Activated naive CD4-positive, alpha-beta T cell treated with anti-CD3 and anti-CD28 coated beads for 36 hours (primary cell): ENCODE results near the gene FAM20C. TPM values are rescaled to one million over a fixed set of nuclear protein-coding genes. Genes with fewer than 3 reads are reported as not detected.
"Not testable (repeated sequence)": the region's sequence is repeated elsewhere in the genome, so short reads cannot be mapped to it uniquely, and the experiment has no call there.

ENCODE experiments used
- CTCF ChIA-PET: fragments of 350-600 bp; sonication (Branson Sonifier 250); formaldehyde crosslinking; loops from one replicate; lab custom pipeline; 2021; ENCODE audit warnings: antibody characterized with exemption; lab: Charles Lee
- DNase-seq: peaks from one replicate; pipeline ENCODE4 v3.0.0-alpha.2; 2020
- H3K27ac Mint-ChIP-seq: one replicate; pipeline ENCODE4 v1.8.0; 2021; ENCODE audit warnings: mild to moderate bottlenecking, mixed read lengths
- H3K27me3 Mint-ChIP-seq: one replicate; pipeline ENCODE4 v1.8.0; 2021; ENCODE audit warnings: low read depth, mixed read lengths
- H3K36me3 Mint-ChIP-seq: one replicate; pipeline ENCODE4 v1.8.0; 2021; ENCODE audit warnings: low read depth, mixed read lengths
- H3K4me1 Mint-ChIP-seq: one replicate; pipeline ENCODE4 v1.8.0; 2021; ENCODE audit warnings: low read depth, mixed read lengths
- H3K4me3 Mint-ChIP-seq: one replicate; pipeline ENCODE4 v1.8.0; 2021; ENCODE audit warnings: mild to moderate bottlenecking, moderate library complexity, mixed read lengths
- H3K9me3 Mint-ChIP-seq: one replicate; pipeline ENCODE4 v1.8.0; 2021; ENCODE audit warnings: mixed read lengths
- intact Hi-C: fragments of 100-400 bp; cut with micrococcal nuclease; formaldehyde crosslinking; loops from one replicate; pipeline ENCODE4 v1.15.1; 2023
- total RNA-seq, 2 experiments: library from RNA; stranded (reverse); gene quantifications; one replicate each; pipeline ENCODE4 v1.2.3, GENCODE V29; 2021

FAM20C gene
- total RNA-seq, 2 experiments from 2014 or later = 0.26 to 0.91 TPM

DNA sequence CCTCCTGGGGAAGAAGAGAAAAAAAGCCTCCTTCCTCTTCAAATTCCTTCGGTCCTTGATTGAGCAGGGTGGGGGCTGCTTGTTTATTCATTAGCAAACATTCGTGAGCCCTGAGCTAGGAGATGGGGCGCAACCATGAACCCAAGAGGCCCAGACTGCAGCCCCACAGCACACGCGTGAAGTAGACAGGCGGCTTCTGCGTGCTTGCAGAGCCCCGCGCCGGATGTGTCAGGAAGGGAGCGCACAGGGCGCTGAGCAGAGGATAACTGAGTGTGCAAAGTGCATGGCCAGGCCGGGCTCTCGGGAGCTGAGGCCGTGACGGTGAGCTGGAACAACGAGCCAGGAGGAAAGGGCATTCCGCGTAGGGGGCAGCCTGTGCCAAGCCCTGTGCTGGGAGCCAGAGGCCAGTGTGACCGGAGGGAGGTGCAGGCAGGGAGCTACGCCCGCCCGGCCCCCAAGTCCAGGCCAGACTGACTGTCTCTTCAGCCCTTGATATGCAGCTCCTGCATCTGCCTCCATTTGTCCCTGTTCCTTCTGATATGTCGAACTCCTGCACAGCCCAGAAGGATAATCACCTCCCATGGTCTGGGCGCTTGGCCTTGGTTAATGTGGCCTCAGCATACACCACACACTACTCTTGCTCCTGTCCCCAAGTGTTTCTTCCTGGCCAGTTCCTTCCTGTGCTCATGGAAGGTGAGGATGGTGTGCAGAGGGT, 102.2 kb downstream of the FAM20C start:
- no peak overlapping the region for H3K27ac Mint-ChIP-seq
- DNase-seq = no peak

DNA sequence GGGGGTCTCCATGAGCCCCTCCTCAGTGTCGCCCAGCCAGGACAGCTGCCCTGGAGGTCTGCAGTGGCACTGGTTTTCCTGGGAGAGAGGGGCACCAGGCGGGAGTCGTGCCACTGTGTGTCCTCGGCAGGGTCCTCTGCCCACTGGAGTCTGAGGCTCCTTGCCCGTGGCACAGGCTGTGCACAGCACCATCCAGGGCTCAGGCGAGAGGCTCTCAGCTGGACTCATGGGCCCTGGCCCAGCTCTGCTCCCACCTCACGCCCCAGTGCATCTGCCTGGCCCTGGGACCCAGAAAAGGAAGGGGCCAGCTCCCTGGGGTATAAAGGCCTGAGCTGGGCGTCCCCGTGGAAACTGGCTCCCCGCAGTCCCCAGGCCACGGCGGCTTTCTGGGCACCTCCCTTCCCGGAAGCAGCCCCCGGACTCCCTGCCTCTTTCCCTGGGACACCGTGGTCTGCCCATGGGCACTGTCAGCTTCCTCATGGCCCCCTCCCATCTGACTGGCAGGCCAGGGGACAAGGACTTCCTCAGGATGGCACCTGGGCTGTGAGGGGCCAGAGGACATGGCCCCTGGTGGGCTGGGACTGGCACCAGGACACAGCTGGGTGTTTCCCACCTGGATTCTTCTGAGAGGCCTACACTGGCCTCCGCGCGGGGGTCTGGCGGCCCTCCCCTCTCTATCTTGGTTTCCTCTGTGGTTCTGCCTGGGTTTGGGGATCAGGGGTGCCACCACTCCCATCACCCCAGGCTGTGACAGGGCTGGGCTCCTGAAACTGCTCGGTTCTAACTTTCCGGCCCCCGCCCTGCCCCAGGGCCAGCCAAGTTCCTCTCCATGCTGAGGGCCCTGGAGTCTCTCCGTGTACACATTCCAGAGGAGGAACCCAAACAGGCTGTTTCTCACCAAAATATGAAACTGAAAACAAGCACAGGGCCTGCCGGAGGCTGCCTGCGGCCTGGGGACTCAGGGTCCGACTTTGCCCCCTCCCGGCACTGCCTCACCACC, 103.1 kb downstream of the FAM20C start:
- Mint-ChIP-seq H3K9me3 (no peaks in the 10 kb centered on the region), H3K27ac (no peak overlapping the region), H3K4me1 (no peaks in the 10 kb centered on the region), H3K4me3 (no peak overlapping the region), H3K36me3 (no peaks in the 10 kb centered on the region), H3K27me3 (peaks cover 24% of the 10 kb centered on the region)
- DNase-seq = no peak
- intact Hi-C loops = no loop called here
- CTCF ChIA-PET = no interaction called here

More for the DNA sequence above, 102.2 kb downstream of the FAM20C start:
- Mint-ChIP-seq H3K9me3 (no peaks in the 10 kb centered on the region), H3K4me3 (no peak overlapping the region), H3K27me3 (peaks cover 27% of the 10 kb centered on the region), H3K4me1 (no peaks in the 10 kb centered on the region), H3K36me3 (no peaks in the 10 kb centered on the region)
- intact Hi-C loops = no loop called here
- CTCF ChIA-PET = no interaction called here

DNA sequence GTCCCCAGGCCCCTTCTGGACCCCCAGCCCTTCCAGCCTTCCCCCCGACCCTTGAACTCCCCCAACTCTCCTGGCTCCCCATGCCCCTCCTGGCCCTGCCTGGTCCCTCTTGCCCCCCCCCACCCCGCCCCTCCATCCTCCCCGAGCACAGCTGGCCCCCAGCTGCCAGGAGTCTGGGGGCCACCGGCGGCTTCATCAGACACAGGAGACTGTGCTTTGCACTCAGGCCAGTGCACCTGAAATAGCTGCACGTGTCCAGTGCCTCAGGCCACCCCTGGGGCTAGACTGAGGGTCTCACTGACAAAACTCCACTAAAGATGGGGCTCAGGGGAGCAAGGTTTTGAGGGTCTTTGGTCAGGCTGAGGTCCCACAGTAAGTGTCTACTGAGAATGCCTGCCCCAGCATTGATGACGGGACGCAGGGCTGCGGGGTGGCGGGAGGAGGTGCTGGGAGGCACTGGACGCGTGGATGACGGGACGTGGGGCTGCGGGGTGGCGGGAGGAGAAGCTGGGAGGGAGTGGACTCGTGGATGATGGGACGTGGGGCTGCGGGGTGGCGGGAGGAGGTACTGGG, 104.1 kb downstream of the FAM20C start:
- no peak for DNase-seq
- no peak overlapping the region for H3K4me3 Mint-ChIP-seq

DNA sequence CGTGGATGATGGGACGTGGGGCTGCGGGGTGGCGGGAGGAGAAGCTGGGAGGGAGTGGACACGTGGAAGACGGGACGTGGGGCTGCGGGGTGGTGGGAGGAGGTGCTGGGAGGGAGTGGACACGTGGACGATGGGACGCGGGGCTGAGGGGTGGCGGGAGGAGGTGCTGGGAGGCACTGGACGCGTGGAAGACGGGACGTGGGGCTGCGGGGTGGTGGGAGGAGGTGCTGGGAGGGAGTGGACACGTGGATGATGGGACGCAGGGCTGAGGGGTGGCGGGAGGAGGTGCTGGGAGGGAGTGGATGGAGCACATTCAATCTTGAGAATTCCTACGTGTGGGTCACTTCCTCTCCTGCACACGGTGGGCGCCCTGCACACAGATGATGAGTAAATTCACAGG, 104.8 kb downstream of the FAM20C start:
- H3K27ac Mint-ChIP-seq, DNase-seq, H3K36me3 Mint-ChIP-seq, CTCF ChIA-PET, H3K4me1 Mint-ChIP-seq, H3K4me3 Mint-ChIP-seq, H3K9me3 Mint-ChIP-seq, intact Hi-C loops: not testable (repeated sequence)
- H3K27me3 Mint-ChIP-seq = peaks cover 15% of the 10 kb centered on the region

More for the DNA sequence above, 104.1 kb downstream of the FAM20C start:
- CTCF ChIA-PET = no interaction called here
- no peaks in the 10 kb centered on the region for H3K9me3 Mint-ChIP-seq
- no peak overlapping the region for H3K27ac Mint-ChIP-seq
- H3K27me3 Mint-ChIP-seq = peaks cover 21% of the 10 kb centered on the region
- no peaks in the 10 kb centered on the region for H3K4me1 Mint-ChIP-seq
- intact Hi-C loops = no loop called here
- H3K36me3 Mint-ChIP-seq = no peaks in the 10 kb centered on the region

DNA sequence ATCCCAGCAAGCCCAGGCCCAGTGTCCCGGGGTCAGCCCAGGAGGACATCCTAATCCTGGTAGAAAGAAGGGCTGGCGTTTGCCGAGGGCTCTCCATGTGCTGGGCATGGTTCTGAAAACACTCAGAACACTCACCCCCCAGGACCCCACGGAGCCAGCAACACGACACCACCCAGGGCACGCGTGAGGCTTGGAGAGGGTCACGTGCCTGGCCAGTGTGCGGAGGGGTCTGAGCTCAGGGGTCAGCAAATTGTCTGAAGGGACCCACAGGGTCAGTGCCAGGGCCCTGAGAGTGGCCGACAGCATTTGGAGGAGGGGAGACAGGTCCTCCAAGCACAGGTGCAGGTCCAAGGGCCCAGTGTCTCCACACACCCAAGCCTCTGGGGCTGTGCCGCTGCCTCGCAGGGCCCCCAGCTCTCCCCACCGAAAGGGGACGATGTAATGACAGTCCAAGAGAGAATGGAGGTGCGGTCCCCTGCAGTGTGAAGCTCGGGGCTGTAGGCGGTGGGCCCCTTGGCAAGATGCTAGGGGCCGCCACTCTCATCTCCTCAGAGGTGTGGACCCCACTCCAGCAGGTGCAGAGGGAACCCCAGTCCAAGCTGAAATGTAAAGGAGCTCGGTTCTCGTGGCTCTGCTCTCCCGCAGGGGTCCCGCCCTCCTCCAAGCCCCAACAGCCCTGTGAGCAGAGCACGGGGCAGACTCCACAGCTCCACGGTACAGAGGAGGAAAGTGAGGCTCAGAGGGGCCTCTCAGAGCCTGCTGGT, 105.4 kb downstream of the FAM20C start:
- Mint-ChIP-seq H3K4me3 (no peak overlapping the region), H3K9me3 (no peaks in the 10 kb centered on the region), H3K27me3 (peaks cover 10% of the 10 kb centered on the region), H3K27ac (no peak overlapping the region), H3K36me3 (no peaks in the 10 kb centered on the region), H3K4me1 (no peaks in the 10 kb centered on the region)
- DNase-seq = no peak
- intact Hi-C loops = no loop called here
- CTCF ChIA-PET = no interaction called here

DNA sequence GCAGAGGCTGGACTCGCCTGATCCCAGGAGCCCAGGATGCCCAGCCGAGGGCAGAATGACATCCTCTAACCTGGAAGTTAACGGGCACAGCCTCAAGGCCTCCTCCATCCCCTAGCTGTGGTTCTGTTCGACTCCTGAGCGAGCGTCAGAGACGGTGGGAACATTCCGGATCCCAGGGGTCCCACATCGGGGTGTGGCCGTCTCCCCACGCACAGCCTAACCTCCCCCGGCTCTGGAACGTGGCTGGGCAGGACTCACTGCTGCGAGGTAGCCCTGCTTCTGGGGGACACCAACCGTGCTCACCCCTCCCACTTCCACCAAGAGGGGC, 106.0 kb downstream of the FAM20C start:
- DNase-seq = no peak
- H3K9me3 Mint-ChIP-seq = no peaks in the 10 kb centered on the region
- H3K27ac Mint-ChIP-seq = no peak overlapping the region
- H3K27me3 Mint-ChIP-seq = peaks cover 5% of the 10 kb centered on the region
- H3K4me1 Mint-ChIP-seq = no peaks in the 10 kb centered on the region
- intact Hi-C loops = no loop called here
- H3K36me3 Mint-ChIP-seq = no peaks in the 10 kb centered on the region
- H3K4me3 Mint-ChIP-seq = no peak overlapping the region
- CTCF ChIA-PET = no interaction called here

DNA sequence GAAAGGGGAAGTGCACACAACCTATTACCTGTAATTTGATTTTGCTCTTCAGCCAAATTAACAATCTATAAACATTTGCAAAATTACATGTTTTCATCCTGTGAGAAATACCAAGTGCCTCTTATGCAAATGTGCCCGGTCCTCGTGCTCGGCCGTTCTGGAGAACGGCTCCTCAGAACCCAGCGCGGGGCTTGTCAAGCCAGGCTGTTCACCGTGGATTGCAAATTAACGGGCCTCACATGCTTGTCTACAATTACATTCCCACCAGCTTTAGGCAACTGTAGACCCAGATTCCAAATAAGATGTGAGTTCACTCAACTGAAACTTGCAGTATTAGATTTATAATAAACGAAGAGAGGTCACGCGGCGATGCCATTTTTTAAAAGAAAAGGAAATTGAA, 106.4 kb downstream of the FAM20C start:
- no peaks in the 10 kb centered on the region for H3K36me3 Mint-ChIP-seq
- H3K9me3 Mint-ChIP-seq = no peaks in the 10 kb centered on the region
- peaks cover 4% of the 10 kb centered on the region for H3K27me3 Mint-ChIP-seq
- no peak overlapping the region for H3K27ac Mint-ChIP-seq
- intact Hi-C loops = loop anchor here (1.0 kb wide), 1 partner anchor 26 kb away; no protein-coding TSS in a partner anchor
- H3K4me1 Mint-ChIP-seq = no peaks in the 10 kb centered on the region
- H3K4me3 Mint-ChIP-seq = no peak overlapping the region
- DNase-seq = no peak
- CTCF ChIA-PET = no interaction called here

DNA sequence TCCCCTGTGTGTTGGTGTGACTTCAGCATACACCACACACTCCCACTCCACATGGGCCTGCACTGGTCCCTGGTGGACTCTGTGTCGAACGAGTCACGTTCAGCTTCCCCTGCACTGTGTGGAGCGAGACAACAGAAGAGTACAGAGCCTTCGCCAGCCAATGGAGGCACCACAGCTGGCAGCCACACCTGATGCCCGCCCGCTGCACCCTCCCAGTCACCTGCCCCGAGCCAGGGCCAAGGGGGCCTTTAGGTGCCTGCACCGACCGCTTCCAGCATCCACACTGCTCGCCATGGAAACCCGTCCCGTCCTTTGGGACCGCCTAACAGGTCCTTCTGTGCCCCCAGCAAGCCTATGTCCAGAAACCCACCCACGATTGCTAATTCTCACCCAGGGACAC, 106.8 kb downstream of the FAM20C start:
- Mint-ChIP-seq H3K27me3 (peaks cover 4% of the 10 kb centered on the region), H3K4me1 (no peaks in the 10 kb centered on the region), H3K27ac (no peak overlapping the region), H3K36me3 (no peaks in the 10 kb centered on the region), H3K9me3 (no peaks in the 10 kb centered on the region), H3K4me3 (no peak overlapping the region)
- intact Hi-C loops = loop anchor here (1.0 kb wide), 1 partner anchor 27 kb away; no protein-coding TSS in a partner anchor
- DNase-seq = no peak
- CTCF ChIA-PET = no interaction called here

DNA sequence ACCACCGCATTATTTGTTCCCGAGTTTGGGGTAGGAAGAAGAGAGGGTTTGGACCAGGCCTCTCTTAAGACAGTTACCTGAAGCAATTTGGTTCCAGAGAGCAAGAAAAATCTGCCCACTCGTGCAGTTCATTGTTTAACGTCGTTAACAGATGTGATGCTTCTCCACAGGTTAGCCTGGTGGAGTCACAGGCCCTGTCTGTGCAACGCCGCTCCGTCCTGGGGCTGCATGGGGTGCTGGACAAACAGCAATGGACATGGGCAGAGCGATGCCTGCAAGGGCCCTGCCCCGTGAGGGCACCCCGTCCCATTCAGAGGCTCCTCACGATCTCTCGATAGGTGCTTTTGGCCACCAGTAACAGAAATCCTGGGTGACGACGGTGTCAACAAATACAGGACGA, 107.3 kb downstream of the FAM20C start:
- H3K4me1 Mint-ChIP-seq = no peaks in the 10 kb centered on the region
- no peak for DNase-seq
- CTCF ChIA-PET = no interaction called here
- no peak overlapping the region for H3K27ac Mint-ChIP-seq
- no peak overlapping the region for H3K4me3 Mint-ChIP-seq
- H3K9me3 Mint-ChIP-seq = no peaks in the 10 kb centered on the region
- H3K27me3 Mint-ChIP-seq = no peaks in the 10 kb centered on the region
- intact Hi-C loops = loop anchor here (1.0 kb wide), 1 partner anchor 27 kb away; no protein-coding TSS in a partner anchor
- no peaks in the 10 kb centered on the region for H3K36me3 Mint-ChIP-seq

DNA sequence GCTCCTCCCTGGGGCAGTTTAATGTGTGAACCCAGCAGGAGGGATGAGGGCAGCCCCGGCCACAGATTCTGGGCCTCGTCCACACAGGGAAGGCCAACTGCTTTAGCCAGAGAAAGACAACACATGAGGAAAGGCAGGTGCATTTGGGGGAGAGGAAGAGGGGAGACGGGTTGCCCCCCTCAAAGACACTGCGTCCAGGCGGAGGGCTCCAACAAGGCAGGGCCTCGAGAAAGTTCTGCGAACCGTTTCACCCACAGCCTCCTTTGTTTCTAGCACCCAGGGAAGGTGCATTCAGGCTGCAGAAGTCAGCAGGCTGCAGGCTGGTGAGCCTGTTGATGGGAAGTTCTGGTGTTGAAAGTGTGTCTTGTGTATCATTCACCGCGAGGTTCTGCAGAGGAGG, 107.7 kb downstream of the FAM20C start:
- intact Hi-C loops = no loop called here
- DNase-seq = no peak
- no peaks in the 10 kb centered on the region for H3K9me3 Mint-ChIP-seq

DNA sequence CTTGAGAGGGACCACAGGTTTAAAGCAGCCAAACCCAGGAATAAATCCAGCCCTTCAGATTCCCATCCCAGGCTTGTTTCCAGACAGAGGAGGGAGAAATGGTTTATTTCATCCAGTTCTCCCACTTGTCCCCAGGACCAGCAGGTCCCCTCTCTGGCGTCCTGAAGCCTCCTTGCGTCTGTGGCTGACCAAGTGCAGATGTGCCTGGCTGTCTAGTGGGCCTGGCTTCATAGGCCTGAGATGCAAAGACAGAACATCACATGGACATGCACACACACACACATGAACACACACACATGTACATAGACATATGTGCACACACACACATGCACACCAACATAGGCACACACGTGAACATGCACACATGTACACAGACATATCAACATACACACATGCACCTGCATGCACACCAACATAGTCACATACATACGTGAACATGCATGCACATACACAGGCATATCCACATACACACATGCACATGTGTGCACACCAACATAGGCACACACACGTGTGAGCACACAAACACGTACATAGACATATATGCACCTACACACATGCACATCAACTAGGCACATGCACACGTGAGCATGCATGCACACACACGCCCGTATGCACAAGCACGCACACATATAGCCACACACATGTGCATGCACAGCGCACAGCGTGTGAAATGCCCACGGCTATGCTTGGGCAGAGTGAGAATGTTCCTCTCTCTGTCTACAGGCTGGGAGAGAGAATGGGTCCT, 108.3 kb downstream of the FAM20C start:
- Mint-ChIP-seq H3K36me3 (no peaks in the 10 kb centered on the region), H3K27me3 (no peaks in the 10 kb centered on the region), H3K4me1 (no peaks in the 10 kb centered on the region), H3K27ac (no peak overlapping the region), H3K9me3 (no peaks in the 10 kb centered on the region), H3K4me3 (no peak overlapping the region)
- intact Hi-C loops = no loop called here
- DNase-seq = no peak
- CTCF ChIA-PET = no interaction called here

More for the DNA sequence above, 107.7 kb downstream of the FAM20C start:
- Mint-ChIP-seq H3K36me3 (no peaks in the 10 kb centered on the region), H3K27me3 (no peaks in the 10 kb centered on the region), H3K27ac (no peak overlapping the region), H3K4me3 (no peak overlapping the region), H3K4me1 (no peaks in the 10 kb centered on the region)
- CTCF ChIA-PET = no interaction called here
